Parathyroid adenoma (tissue), 2 donors: ENCODE measurements around the gene RBBP8NL.

Source experiments
- H2AFZ ChIP-seq: fragments of 300-600 bp; sonication (generic); one replicate; pipeline ENCODE4 v1.7.0; 2017; ENCODE audit warnings: antibody characterized with exemption, mild to moderate bottlenecking
- H3K27ac ChIP-seq: fragments of 300-600 bp; sonication (generic); one replicate; pipeline ENCODE4 v1.7.0; 2017
- H3K27me3 ChIP-seq: fragments of 300-600 bp; sonication (generic); one replicate; pipeline ENCODE4 v1.7.0; 2017; ENCODE audit warnings: low read length; ENCODE audit not compliant: control insufficient read depth, insufficient read depth
- H3K36me3 ChIP-seq: fragments of 300-600 bp; sonication (generic); one replicate; pipeline ENCODE4 v1.7.0; 2017; ENCODE audit warnings: low read length; ENCODE audit not compliant: control insufficient read depth, insufficient read depth
- H3K4me1 ChIP-seq: fragments of 300-600 bp; sonication (generic); one replicate; pipeline ENCODE4 v1.7.0; 2017; ENCODE audit warnings: control low read depth
- H3K4me2 ChIP-seq: fragments of 300-600 bp; sonication (generic); one replicate; pipeline ENCODE4 v1.7.0; 2017; ENCODE audit warnings: low read length
- H3K4me3 ChIP-seq: fragments of 300-600 bp; sonication (generic); one replicate; pipeline ENCODE4 v1.7.0; 2017; ENCODE audit warnings: low read depth, low read length
- H3K79me2 ChIP-seq: fragments of 300-600 bp; sonication (generic); one replicate; pipeline ENCODE4 v1.7.0; 2017; ENCODE audit warnings: control low read depth
- H3K9ac ChIP-seq: fragments of 300-600 bp; sonication (generic); one replicate; pipeline ENCODE4 v1.7.0; 2017; ENCODE audit warnings: mild to moderate bottlenecking
- H3K9me3 ChIP-seq: fragments of 300-600 bp; sonication (generic); one replicate; pipeline ENCODE4 v1.7.0; 2017; ENCODE audit warnings: low read length; ENCODE audit not compliant: control insufficient read depth
- CTCF ChIP-seq: fragments of 300-600 bp; sonication (generic); IDR thresholded peaks from one replicate; pipeline ENCODE4 v1.7.0; 2017; ENCODE audit warnings: antibody characterized with exemption, mild to moderate bottlenecking
- donor health status: primary hyperparathyroidism.

Gene RBBP8NL

GRCh38 chr20:62360854-62361798 lies 66.2 kb downstream of the RBBP8NL start:
- Histone ChIP-seq H2AFZ (no peak overlapping the region), H3K9me3 (no peaks in the 10 kb centered on the region), H3K4me2 (no peak overlapping the region), H3K27me3 (no peaks in the 10 kb centered on the region), H3K9ac (no peak overlapping the region), H3K36me3 (no peaks in the 10 kb centered on the region), H3K79me2 (no peaks in the 10 kb centered on the region), H3K4me3 (no peak overlapping the region), H3K27ac (no peak overlapping the region), H3K4me1 (peaks cover 29% of the 10 kb centered on the region)
- no peak for TF ChIP-seq CTCF
